Smooth muscle cell (in vitro differentiated cells): ENCODE measurements around the gene HS6ST2. TPM values are rescaled to one million over a fixed set of nuclear protein-coding genes. Genes with fewer than 3 reads are reported as not detected.

Experiments
- DNase-seq: peaks from one replicate; lab custom pipeline; 2025; ENCODE audit not compliant: unreplicated experiment; lab: John Stamatoyannopoulos, UW
- H2AFZ ChIP-seq: fragments of 200-600 bp; sonication (generic); 2 replicates; pipeline ENCODE4 v1.6.0; 2016; ENCODE audit warnings: antibody characterized with exemption, low read depth, mild to moderate bottlenecking
- H3F3A ChIP-seq: fragments of 200-600 bp; sonication (generic); 2 replicates; pipeline ENCODE4 v1.6.0; 2017; ENCODE audit warnings: antibody characterized with exemption, low read depth
- H3K27ac ChIP-seq: fragments of 200-600 bp; sonication (generic); 2 replicates; pipeline ENCODE4 v1.5.1; 2016; ENCODE audit warnings: low read depth, mild to moderate bottlenecking
- H3K27me3 ChIP-seq: fragments of 200-600 bp; sonication (generic); 2 replicates; pipeline ENCODE4 v1.6.1; 2016; ENCODE audit warnings: low read depth, mild to moderate bottlenecking
- H3K36me3 ChIP-seq: fragments of 200-600 bp; sonication (generic); 2 replicates; pipeline ENCODE4 v1.5.1; 2016; ENCODE audit warnings: low read depth
- H3K4me1 ChIP-seq: fragments of 200-600 bp; sonication (generic); 2 replicates; pipeline ENCODE4 v1.5.1; 2016; ENCODE audit warnings: low read depth
- H3K4me2 ChIP-seq: fragments of 200-600 bp; sonication (generic); 2 replicates; pipeline ENCODE4 v1.6.0; 2016; ENCODE audit warnings: mild to moderate bottlenecking
- H3K4me3 ChIP-seq: fragments of 200-600 bp; sonication (generic); 2 replicates; pipeline ENCODE4 v1.5.1; 2016; ENCODE audit warnings: mild to moderate bottlenecking
- H3K79me2 ChIP-seq: fragments of 200-600 bp; sonication (generic); 2 replicates; pipeline ENCODE4 v1.6.0; 2016; ENCODE audit warnings: low read depth, mild to moderate bottlenecking
- H3K9ac ChIP-seq: fragments of 200-600 bp; sonication (generic); 2 replicates; pipeline ENCODE4 v1.6.0; 2016; ENCODE audit warnings: low read depth
- H3K9me3 ChIP-seq: fragments of 200-600 bp; sonication (generic); replicated peaks from 2 replicates; pipeline ENCODE4 v1.5.1; 2016; ENCODE audit warnings: low read depth
- H4K20me1 ChIP-seq: fragments of 200-600 bp; sonication (generic); 2 replicates; pipeline ENCODE4 v1.6.0; 2016; ENCODE audit warnings: low read depth
- CTCF ChIP-seq: fragments of 200-600 bp; sonication (generic); IDR thresholded peaks from 2 replicates; pipeline ENCODE4 v1.5.1; 2017; ENCODE audit warnings: borderline replicate concordance, mild to moderate bottlenecking, antibody characterized with exemption; ENCODE audit not compliant: insufficient read depth, poor library complexity, severe bottlenecking
- WGBS: methylation state at CpG from one replicate; pipeline ENCODE4 v1.1.7; 2016; ENCODE audit warnings: low lambda C conversion rate; 5-methylcytosine and 5-hydroxymethylcytosine counted together
- polyA plus RNA-seq: library from polyadenylated mRNA; unstranded; fragments of >200 nt; fragmentation: Nextera tagmentation; extraction: Ambion mirVana; gene quantifications from 2 replicates; pipeline ENCODE4 v1.2.1, GENCODE V29; 2016
- total RNA-seq: library from RNA; depleted of rRNA; stranded (reverse); fragments of >200 nt; gene quantifications from 2 replicates; pipeline ENCODE4 v1.2.3, GENCODE V29; 2014

Gene HS6ST2
- total and polyA plus RNA-seq, 2 experiments from 2014 or later: 12.7 to 13.3 TPM

GRCh38 chrX:132676102-132676501, 282.3 kb downstream of the HS6ST2 start:
- Histone ChIP-seq H2AFZ (no peak overlapping the region), H3K9me3 (no peaks in the 10 kb centered on the region), H3K27ac (no peak overlapping the region), H3K9ac (no peak overlapping the region), H4K20me1 (no peaks in the 10 kb centered on the region), H3K4me1 (peaks cover 10% of the 10 kb centered on the region), H3K4me3 (no peak overlapping the region), H3K79me2 (no peaks in the 10 kb centered on the region), H3K4me2 (no peak overlapping the region), H3K27me3 (no peaks in the 10 kb centered on the region), H3F3A (no peaks in the 10 kb centered on the region), H3K36me3 (no peaks in the 10 kb centered on the region)
- WGBS: 65% methylated on average over 3 of the region's 3 CpGs
- TF ChIP-seq CTCF: no peak
- no peak for DNase-seq

DNA sequence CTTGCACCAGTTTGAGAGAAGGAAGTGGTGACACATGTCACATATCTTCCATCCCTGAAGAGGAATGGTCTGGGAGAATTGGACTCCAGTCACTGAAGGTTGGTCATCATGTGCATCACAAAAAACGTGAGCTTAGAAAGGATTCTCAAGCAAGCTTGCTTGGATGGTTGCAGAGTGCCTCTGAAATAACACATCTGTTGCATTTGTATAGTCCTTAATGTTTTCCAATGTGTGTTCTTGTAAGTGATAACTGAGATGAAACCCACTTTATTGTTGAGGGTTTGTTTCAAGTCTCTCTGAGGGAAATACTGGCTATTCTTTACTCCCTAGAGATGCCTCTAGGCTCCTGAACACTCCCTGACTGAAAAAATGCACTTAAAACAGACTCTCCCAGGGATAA, 285.1 kb downstream of the HS6ST2 start:
- Histone ChIP-seq H3K36me3 (no peaks in the 10 kb centered on the region), H3K27ac (no peak overlapping the region), H3K27me3 (no peaks in the 10 kb centered on the region), H3K9me3 (no peaks in the 10 kb centered on the region), H3F3A (no peaks in the 10 kb centered on the region), H2AFZ (no peak overlapping the region), H3K79me2 (no peaks in the 10 kb centered on the region), H3K9ac (no peak overlapping the region), H3K4me3 (no peak overlapping the region), H3K4me2 (no peak overlapping the region), H4K20me1 (no peaks in the 10 kb centered on the region), H3K4me1 (peaks cover 10% of the 10 kb centered on the region)
- WGBS: 13% methylated on average over 1 of the region's 1 CpG
- DNase-seq: no peak
- TF ChIP-seq CTCF: no peak

- H2AFZ ChIP-seq: no peak overlapping the region
- no peaks in the 10 kb centered on the region for H4K20me1 ChIP-seq
- 55% methylated on average over 3 of the region's 3 CpGs for WGBS
- H3K9ac ChIP-seq: no peak overlapping the region
- H3K27me3 ChIP-seq: no peaks in the 10 kb centered on the region
- H3F3A ChIP-seq: no peaks in the 10 kb centered on the region
- no peak overlapping the region for H3K27ac ChIP-seq
- H3K4me1 ChIP-seq: peaks cover 10% of the 10 kb centered on the region
- H3K4me3 ChIP-seq: no peak overlapping the region
- H3K4me2 ChIP-seq: no peak overlapping the region
- no peaks in the 10 kb centered on the region for H3K79me2 ChIP-seq
- no peak for DNase-seq
- no peak for TF ChIP-seq CTCF
- no peaks in the 10 kb centered on the region for H3K9me3 ChIP-seq
- H3K36me3 ChIP-seq: no peaks in the 10 kb centered on the region
Measured at GRCh38 chrX:132671229-132671641, 287.2 kb downstream of the HS6ST2 start.

DNA sequence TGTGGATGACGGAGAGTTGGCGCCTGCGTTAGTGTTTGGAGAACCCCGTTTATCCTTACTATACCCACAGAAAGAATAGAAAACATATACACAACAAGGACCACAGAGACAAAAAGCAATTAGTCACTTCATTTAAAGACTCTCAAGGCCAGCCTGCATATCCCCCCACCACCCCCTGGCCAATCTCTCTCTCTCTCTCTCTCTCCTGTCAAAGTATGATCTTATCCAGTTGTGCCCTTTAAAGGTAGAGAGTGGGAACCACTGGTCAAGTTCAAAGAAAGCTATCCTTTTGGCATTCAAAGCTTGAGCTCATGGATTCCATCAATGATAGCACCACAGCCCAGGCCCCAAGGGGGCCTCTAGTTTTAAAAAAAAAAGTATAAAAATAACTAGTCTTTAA, 289.3 kb downstream of the HS6ST2 start:
- H2AFZ ChIP-seq: no peak overlapping the region
- peaks cover 10% of the 10 kb centered on the region for H3K4me1 ChIP-seq
- H3K36me3 ChIP-seq: no peaks in the 10 kb centered on the region
- no peak overlapping the region for H3K4me3 ChIP-seq
- no peaks in the 10 kb centered on the region for H4K20me1 ChIP-seq
- H3K79me2 ChIP-seq: no peaks in the 10 kb centered on the region
- WGBS: 54% methylated on average over 4 of the region's 4 CpGs
- no peak overlapping the region for H3K27ac ChIP-seq
- no peak for DNase-seq
- no peaks in the 10 kb centered on the region for H3K27me3 ChIP-seq
- no peaks in the 10 kb centered on the region for H3K9me3 ChIP-seq
- H3K4me2 ChIP-seq: peak overlapping the region; percentile 6
- no peaks in the 10 kb centered on the region for H3F3A ChIP-seq
- H3K9ac ChIP-seq: no peak overlapping the region
- no peak for TF ChIP-seq CTCF
